Karpas-422 (cell line): ENCODE measurements around the gene TTLL9. TPM values are rescaled to one million over a fixed set of nuclear protein-coding genes. Genes with fewer than 3 reads are reported as not detected.

ENCODE experiments used
- DNase-seq: peaks from one replicate; pipeline ENCODE4 v3.0.0-alpha.2; 2015
- H2AFZ ChIP-seq: fragments of 200-600 bp; sonication (generic); 2 replicates; pipeline ENCODE4 v1.6.1; 2014; ENCODE audit warnings: antibody characterized with exemption, low read length, mixed read lengths
- H3K27ac ChIP-seq: fragments of 200-600 bp; sonication (generic); 2 replicates; pipeline ENCODE4 v1.5.1; 2014; ENCODE audit warnings: mild to moderate bottlenecking, low read length, moderate library complexity
- H3K27me3 ChIP-seq: fragments of 200-600 bp; sonication (generic); 2 replicates; pipeline ENCODE4 v1.6.1; 2014; ENCODE audit warnings: low read length, mixed read lengths
- H3K36me3 ChIP-seq: fragments of 200-600 bp; sonication (generic); 2 replicates; pipeline ENCODE4 v1.6.1; 2014; ENCODE audit warnings: low read length, mixed read lengths; ENCODE audit not compliant: insufficient read depth
- H3K4me1 ChIP-seq: fragments of 200-600 bp; sonication (generic); 2 replicates; pipeline ENCODE4 v1.6.1; 2014; ENCODE audit warnings: mild to moderate bottlenecking, low read length, mixed read lengths
- H3K4me2 ChIP-seq: fragments of 200-600 bp; sonication (generic); 2 replicates; pipeline ENCODE4 v1.6.1; 2014; ENCODE audit warnings: low read length, low read depth, mild to moderate bottlenecking; ENCODE audit not compliant: poor library complexity, severe bottlenecking
- H3K4me3 ChIP-seq: fragments of 200-600 bp; sonication (generic); 2 replicates; pipeline ENCODE4 v1.5.1; 2014; ENCODE audit warnings: mild to moderate bottlenecking, antibody characterized with exemption, low read length, mixed read lengths
- H3K79me2 ChIP-seq: fragments of 200-600 bp; sonication (generic); 2 replicates; pipeline ENCODE4 v1.6.1; 2014; ENCODE audit warnings: mild to moderate bottlenecking, low read length, mixed read lengths
- H3K9ac ChIP-seq: fragments of 200-600 bp; sonication (generic); 2 replicates; pipeline ENCODE4 v1.6.0; 2014; ENCODE audit warnings: low read length
- H3K9me2 ChIP-seq: fragments of 200-600 bp; sonication (generic), shearing (Covaris generic); replicated peaks from 2 replicates; pipeline ENCODE4 v1.6.0; 2014; ENCODE audit warnings: mild to moderate bottlenecking, low read length, moderate library complexity; ENCODE audit not compliant: insufficient read depth
- H3K9me3 ChIP-seq: fragments of 300-700, 200-600 bp; sonication (generic); 2 replicates; pipeline ENCODE4 v1.6.1; 2014; ENCODE audit warnings: low read length, mixed read lengths
- H4K20me1 ChIP-seq: fragments of 200-600 bp; sonication (generic); 2 replicates; pipeline ENCODE4 v1.6.1; 2014; ENCODE audit warnings: mild to moderate bottlenecking, antibody characterized with exemption, low read length, low read depth; ENCODE audit not compliant: insufficient read depth
- total RNA-seq: library from RNA; depleted of rRNA; stranded (reverse); fragments of >200 nt; shearing (Covaris generic); gene quantifications from 2 replicates; pipeline ENCODE4 v1.2.3, GENCODE V29; 2014; ENCODE audit warnings: low replicate concordance

Gene TTLL9
- total RNA-seq, 1 experiment from 2014 or later = not detected

DNA sequence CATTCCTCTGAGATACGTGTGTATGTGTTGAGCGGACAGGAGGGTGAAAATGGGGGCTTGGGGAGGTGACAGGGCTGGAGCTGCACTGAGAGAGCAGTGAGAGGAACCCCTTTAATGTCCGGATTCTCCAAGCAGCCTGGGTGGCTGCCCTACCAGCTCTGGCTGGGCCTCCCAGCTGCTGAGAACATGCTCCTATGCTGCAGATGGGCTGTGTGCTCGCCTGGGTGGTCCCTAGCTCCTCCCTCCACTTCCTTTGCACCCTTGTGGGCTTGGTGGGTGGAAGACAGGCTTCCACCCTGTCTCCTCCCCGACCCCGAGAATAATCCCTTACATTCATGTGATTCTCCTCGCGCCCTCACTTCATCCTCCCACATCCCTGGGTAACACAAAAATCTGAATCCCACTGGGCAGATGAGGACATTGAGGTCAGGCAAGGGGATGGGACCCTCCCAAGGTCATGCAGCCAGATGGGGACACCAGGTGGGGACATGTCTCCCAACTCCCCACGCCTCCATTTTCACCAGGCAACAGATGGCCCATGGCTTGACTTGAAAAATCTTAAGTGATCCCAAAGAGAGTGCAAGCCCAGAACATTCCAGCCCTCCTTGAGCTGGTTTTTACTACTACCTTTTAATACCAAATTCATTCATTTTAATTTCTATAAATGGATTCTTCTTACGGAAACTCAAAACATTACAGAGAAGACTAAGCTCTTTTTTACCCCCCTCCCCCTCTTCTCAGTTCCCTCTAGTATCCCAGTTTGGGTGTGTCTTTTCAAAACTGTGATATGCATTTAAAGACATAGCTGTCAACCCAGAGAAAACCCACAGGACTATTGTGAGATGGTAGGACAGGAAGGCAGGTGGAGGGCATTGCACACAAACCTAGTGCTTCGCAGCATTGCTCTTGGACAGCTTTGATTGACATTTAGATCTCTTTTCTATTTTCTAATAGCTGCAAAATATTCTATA, 86.4 kb downstream of the TTLL9 start:
- no peak for DNase-seq
- Histone ChIP-seq H3K9ac (no peak overlapping the region), H2AFZ (no peak overlapping the region), H3K9me2 (no peaks in the 10 kb centered on the region), H3K4me1 (no peaks in the 10 kb centered on the region), H3K27ac (no peak overlapping the region), H3K9me3 (no peaks in the 10 kb centered on the region), H3K79me2 (no peaks in the 10 kb centered on the region), H3K4me2 (no peak overlapping the region), H3K4me3 (no peak overlapping the region), H3K36me3 (no peaks in the 10 kb centered on the region), H3K27me3 (0 out of 2 replicates have a peak, but pooled peaks cover 3% of the 10 kb centered on the region), H4K20me1 (no peaks in the 10 kb centered on the region)

DNA sequence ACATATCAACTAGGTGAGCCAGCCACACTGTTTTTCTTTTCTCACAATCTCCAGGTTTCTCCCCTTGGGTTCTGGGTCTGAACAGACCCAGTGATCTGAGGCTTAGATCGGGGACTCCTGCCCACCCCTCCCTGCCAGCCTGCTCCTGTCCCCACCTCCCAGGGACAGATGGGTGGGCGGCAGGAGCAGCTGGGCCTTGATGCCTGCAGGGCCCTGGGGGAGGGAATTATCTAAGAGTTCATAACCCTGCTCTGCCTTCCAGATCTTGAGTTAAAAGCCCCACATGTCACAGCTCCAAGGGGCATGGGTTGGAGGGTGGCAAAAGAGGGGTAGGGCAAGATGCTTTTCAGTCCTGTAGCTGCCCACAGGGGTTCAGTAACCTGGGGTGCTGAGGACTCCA, 92.3 kb downstream of the TTLL9 start:
- no peaks in the 10 kb centered on the region for H3K36me3 ChIP-seq
- no peaks in the 10 kb centered on the region for H3K79me2 ChIP-seq
- no peak for DNase-seq
- H3K9ac ChIP-seq = no peak overlapping the region
- H2AFZ ChIP-seq = no peak overlapping the region
- H4K20me1 ChIP-seq = no peaks in the 10 kb centered on the region
- H3K27me3 ChIP-seq = no peaks in the 10 kb centered on the region
- H3K9me2 ChIP-seq = no peaks in the 10 kb centered on the region
- H3K9me3 ChIP-seq = no peaks in the 10 kb centered on the region
- no peak overlapping the region for H3K4me3 ChIP-seq
- no peak overlapping the region for H3K4me2 ChIP-seq
- H3K4me1 ChIP-seq = no peaks in the 10 kb centered on the region
- no peak overlapping the region for H3K27ac ChIP-seq

DNA sequence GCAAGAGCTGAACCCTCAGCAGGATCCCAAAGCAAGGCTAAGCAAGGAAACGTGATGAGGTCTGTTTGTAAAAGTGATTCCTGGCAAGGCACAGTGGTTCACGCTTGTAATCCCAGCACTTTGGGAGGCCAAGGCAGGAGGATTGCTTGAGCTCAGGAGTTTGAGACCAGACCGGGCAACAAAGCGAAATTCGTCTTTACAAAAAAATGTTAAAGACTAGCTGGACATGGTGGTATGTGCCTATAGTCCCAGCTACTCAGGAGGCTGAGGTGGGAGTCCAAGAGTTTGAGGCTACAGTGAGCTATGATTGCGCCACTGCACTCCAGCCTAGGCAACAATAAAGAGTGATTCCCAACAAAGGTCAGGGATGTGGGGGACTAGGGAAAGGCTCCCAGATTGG, 93.5 kb downstream of the TTLL9 start:
- H3K79me2 ChIP-seq = no peaks in the 10 kb centered on the region
- H3K9ac ChIP-seq = no peak overlapping the region
- H3K27me3 ChIP-seq = no peaks in the 10 kb centered on the region
- no peak overlapping the region for H3K27ac ChIP-seq
- no peaks in the 10 kb centered on the region for H4K20me1 ChIP-seq
- H3K9me2 ChIP-seq = no peaks in the 10 kb centered on the region
- H2AFZ ChIP-seq = no peak overlapping the region
- H3K9me3 ChIP-seq = no peaks in the 10 kb centered on the region
- H3K4me1 ChIP-seq = no peaks in the 10 kb centered on the region
- DNase-seq = no peak
- no peak overlapping the region for H3K4me2 ChIP-seq
- H3K4me3 ChIP-seq = no peak overlapping the region
- no peaks in the 10 kb centered on the region for H3K36me3 ChIP-seq

DNA sequence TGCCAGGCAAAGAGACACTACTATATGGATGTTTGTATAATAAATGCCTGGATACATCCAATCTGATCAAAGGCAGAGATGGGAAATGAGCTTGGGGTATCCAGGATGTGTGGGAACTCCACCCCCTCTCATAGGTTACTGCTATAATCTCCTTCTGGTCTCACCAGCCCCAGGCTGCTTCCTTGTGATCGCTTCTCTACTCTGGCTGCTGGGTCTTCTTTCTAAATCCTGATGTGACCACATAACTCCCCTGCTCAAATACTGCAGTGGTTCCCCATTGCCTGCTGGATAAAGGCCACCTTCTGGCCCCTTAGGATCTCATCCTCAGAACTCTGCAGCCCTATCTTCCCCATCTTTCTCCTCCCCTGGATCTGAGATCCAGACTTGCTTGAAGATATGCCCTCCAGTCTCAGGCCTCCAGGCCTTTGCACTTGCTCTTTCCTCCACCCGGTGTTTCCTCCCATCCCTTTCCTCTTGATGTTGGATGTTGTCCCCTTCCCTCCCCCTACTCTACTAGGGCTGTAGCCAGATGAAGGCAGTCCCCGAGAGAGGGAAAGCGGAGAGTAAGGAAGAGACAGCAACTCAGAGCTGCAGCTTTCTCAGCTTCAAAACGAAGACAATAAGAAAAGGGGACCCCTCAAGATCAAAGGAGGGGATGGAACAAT, 96.7 kb downstream of the TTLL9 start:
- no peaks in the 10 kb centered on the region for H3K79me2 ChIP-seq
- H3K36me3 ChIP-seq = no peaks in the 10 kb centered on the region
- no peak for DNase-seq
- no peaks in the 10 kb centered on the region for H3K27me3 ChIP-seq
- no peaks in the 10 kb centered on the region for H3K9me3 ChIP-seq
- no peaks in the 10 kb centered on the region for H3K9me2 ChIP-seq
- no peak overlapping the region for H3K4me3 ChIP-seq
- no peak overlapping the region for H3K4me2 ChIP-seq
- H3K4me1 ChIP-seq = no peaks in the 10 kb centered on the region
- H3K9ac ChIP-seq = no peak overlapping the region
- no peak overlapping the region for H3K27ac ChIP-seq
- no peak overlapping the region for H2AFZ ChIP-seq
- no peaks in the 10 kb centered on the region for H4K20me1 ChIP-seq

DNA sequence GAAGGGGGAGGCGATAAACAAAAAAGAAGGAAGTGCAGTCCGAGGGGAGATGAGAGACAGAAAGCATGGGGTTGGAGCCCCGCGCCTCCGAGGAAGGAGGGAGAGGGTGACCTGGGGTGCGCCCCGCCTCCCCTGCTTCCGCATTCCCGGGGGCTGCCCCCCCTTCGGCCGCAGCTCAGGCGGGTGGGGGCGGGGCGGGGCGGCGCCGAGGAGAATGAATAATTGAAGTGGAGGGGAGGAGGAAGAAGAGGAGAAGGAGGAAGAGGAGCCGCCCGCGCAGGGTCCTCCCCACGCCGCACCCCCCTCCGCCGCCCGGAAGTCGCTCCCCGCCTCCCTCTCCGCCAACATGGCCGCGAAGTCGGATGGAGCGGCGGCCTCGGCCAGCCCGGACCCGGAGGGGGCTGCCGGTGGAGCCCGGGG, 97.4 kb downstream of the TTLL9 start, which contains the start of gene XKR7:
TSS of gene XKR7 (plus strand) at position 322 of the 420 bp plus-strand sequence. CDS start at position 347, 25 bp downstream.
- H3K9ac ChIP-seq = no peak within 1 kb of the TSS

DNA sequence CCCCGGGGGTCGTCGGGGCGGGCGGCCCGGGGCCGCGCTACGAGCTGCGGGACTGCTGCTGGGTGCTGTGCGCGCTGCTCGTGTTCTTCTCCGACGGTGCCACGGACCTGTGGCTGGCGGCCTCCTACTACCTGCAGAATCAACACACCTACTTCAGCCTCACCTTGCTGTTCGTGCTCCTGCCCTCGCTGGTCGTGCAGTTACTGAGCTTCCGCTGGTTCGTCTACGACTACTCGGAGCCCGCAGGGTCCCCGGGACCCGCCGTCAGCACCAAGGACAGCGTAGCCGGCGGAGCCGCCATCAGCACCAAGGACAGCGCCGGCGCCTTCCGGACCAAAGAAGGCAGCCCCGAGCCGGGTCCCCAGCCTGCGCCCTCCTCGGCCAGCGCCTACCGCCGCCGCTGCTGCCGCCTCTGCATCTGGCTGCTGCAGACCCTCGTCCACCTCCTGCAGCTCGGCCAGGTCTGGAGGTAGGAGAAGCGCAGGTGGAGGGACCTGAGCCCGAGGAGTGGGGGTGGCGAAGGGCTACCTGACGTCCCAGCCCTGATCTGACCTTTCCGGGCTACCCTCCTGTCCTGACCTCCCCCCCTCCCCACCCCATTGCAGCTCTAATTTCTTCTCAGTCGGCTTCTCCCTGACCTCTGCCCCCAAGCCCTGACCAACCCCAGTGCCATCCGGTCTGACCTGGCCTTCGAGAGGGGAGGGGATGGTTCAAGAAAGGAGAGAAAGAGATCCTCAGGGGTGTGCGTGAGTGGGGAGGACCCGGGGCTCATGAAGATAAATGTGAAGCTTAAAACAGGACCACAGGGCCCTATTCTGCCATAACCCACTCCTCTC, 98.1 kb downstream of the TTLL9 start:
- H3K4me2 ChIP-seq = no peak overlapping the region
- H3K27me3 ChIP-seq = no peaks in the 10 kb centered on the region

More for the DNA sequence above, 97.4 kb downstream of the TTLL9 start, which contains the start of gene XKR7:
- H3K79me2 ChIP-seq = no peaks in the 10 kb centered on the region
- H4K20me1 ChIP-seq = no peaks in the 10 kb centered on the region
- no peaks in the 10 kb centered on the region for H3K9me2 ChIP-seq
- H3K4me2 ChIP-seq = no peak within 1 kb of the TSS
- no peak for DNase-seq
- H3K4me3 ChIP-seq = no peak within 1 kb of the TSS
- no peaks in the 10 kb centered on the region for H3K4me1 ChIP-seq
- H3K9me3 ChIP-seq = no peaks in the 10 kb centered on the region
- H3K27me3 ChIP-seq = no peaks in the 10 kb centered on the region
- H3K36me3 ChIP-seq = no peaks in the 10 kb centered on the region
- no peak within 1 kb of the TSS for H2AFZ ChIP-seq
- no peak within 1 kb of the TSS for H3K27ac ChIP-seq

DNA sequence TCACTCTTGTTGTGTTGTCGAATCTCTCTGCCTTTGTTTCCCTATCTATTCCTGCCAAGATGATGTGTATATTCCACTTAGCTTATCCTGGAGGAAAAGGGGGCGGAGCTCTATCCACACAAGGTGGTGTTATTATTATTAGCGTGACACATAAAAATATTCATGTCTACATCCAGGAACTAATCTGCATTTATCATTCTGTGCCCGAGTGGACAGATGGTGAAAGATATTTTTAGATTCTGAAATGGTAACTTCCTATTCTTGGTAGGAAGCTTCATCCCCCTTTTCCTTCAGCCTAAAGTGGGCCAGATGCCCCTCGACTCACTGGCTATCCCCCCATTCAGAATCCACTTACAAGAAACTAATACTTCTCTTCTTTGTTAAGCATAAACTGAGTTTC, 99.6 kb downstream of the TTLL9 start:
- no peak overlapping the region for H3K4me2 ChIP-seq
- H3K4me3 ChIP-seq = no peak overlapping the region
- H3K4me1 ChIP-seq = no peaks in the 10 kb centered on the region
- no peak overlapping the region for H3K27ac ChIP-seq
- H3K36me3 ChIP-seq = no peaks in the 10 kb centered on the region
- no peaks in the 10 kb centered on the region for H3K79me2 ChIP-seq
- H3K9ac ChIP-seq = no peak overlapping the region
- no peaks in the 10 kb centered on the region for H3K27me3 ChIP-seq
- H2AFZ ChIP-seq = no peak overlapping the region
- H3K9me2 ChIP-seq = no peaks in the 10 kb centered on the region
- H3K9me3 ChIP-seq = no peaks in the 10 kb centered on the region
- DNase-seq = no peak
- no peaks in the 10 kb centered on the region for H4K20me1 ChIP-seq

More for the DNA sequence above, 98.1 kb downstream of the TTLL9 start:
- Histone ChIP-seq H3K4me3 (no peak overlapping the region), H2AFZ (no peak overlapping the region), H3K9ac (no peak overlapping the region), H3K9me2 (no peaks in the 10 kb centered on the region), H4K20me1 (no peaks in the 10 kb centered on the region), H3K27ac (no peak overlapping the region), H3K9me3 (no peaks in the 10 kb centered on the region), H3K79me2 (no peaks in the 10 kb centered on the region), H3K36me3 (no peaks in the 10 kb centered on the region), H3K4me1 (no peaks in the 10 kb centered on the region)
- peak; percentile 91 for DNase-seq
